Mammary epithelial cell (primary cell): ENCODE measurements around the gene FAM219B.

ENCODE experiments used
- CTCF ChIP-seq, 2 donors: IDR thresholded peaks in 1 of 2; conservative IDR thresholded peaks in 1 of 2; 2 replicates each; pipeline ENCODE4 v1.5.1; 2011 to 2012; ENCODE audit warnings: inconsistent platforms in 2 of 2, low read length in 2 of 2, mild to moderate bottlenecking in 2 of 2, control low read depth in 1 of 2, low read depth in 1 of 2; ENCODE audit not compliant: insufficient read depth in 1 of 2; ENCODE audit errors: extremely low read depth in 1 of 2
- EZH2 ChIP-seq: IDR thresholded peaks from 2 replicates; pipeline ENCODE4 v1.6.1; 2012; ENCODE audit warnings: low read length, inconsistent platforms, borderline replicate concordance

DNA sequence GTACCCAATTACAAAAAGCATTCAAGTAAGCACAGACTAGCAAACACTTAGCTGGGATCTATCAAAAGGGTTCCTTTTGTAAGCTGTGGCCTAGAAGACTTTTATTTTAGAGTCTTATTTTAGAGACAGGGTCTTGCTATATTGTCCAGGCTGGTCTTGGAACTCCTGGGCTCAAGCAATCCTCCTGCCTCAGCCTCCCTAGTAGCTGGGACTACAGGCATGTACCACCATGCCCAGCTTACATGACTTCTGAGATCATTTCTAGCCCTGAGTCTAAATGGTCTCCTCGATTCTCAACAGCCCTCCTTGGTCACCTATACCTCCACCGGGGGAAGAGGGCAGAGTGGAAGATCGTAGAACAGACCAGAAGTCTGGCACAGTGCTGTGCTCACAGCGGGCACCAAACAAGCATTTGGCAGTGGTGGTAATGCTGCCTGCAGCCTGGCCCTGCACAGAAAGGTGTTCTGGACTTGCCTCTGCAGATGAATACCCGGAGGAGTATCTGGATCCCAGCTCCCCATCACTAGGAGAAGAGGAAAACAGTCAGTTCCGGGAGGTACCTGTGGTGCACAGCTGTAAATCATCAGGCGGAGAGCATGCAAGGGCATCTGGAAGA, 2.4 kb downstream of the FAM219B start:
- TF ChIP-seq CTCF (conservative IDR thresholded peaks at IDR 0.05 in 1 of 2, IDR thresholded peaks at IDR 0.05 in 1 of 2; ENCODE audit: extremely low read depth in 1 of 2, insufficient read depth in 1 of 2, low read depth in 1 of 2, low read length in 2 of 2) (no peak), EZH2 (no peak)
